Activated T-cell treated with anti-CD3 and anti-CD28 coated beads, Interleukin-2, amount 50 U/mL, for 24 hours (primary cell): ENCODE results near the gene NME2.

ENCODE experiments used
- DNase-seq: peaks from one replicate; pipeline ENCODE4 v3.0.0-alpha.2; 2020
- H3K27ac Mint-ChIP-seq: 2 replicates; pipeline ENCODE4 v1.8.0; 2020; ENCODE audit warnings: mild to moderate bottlenecking, mixed read lengths
- H3K27me3 Mint-ChIP-seq: 2 replicates; pipeline ENCODE4 v1.8.0; 2020; ENCODE audit warnings: mixed read lengths
- H3K36me3 Mint-ChIP-seq: 2 replicates; pipeline ENCODE4 v1.8.0; 2020; ENCODE audit warnings: low read depth, mixed read lengths
- H3K4me1 Mint-ChIP-seq: 2 replicates; pipeline ENCODE4 v1.8.0; 2020; ENCODE audit warnings: low read depth, mixed read lengths
- H3K4me3 Mint-ChIP-seq: 2 replicates; pipeline ENCODE4 v1.8.0; 2020; ENCODE audit warnings: mild to moderate bottlenecking, moderate library complexity, mixed read lengths
- H3K9me3 Mint-ChIP-seq: 2 replicates; pipeline ENCODE4 v1.8.0; 2020; ENCODE audit warnings: mixed read lengths

The NME2 gene

DNA sequence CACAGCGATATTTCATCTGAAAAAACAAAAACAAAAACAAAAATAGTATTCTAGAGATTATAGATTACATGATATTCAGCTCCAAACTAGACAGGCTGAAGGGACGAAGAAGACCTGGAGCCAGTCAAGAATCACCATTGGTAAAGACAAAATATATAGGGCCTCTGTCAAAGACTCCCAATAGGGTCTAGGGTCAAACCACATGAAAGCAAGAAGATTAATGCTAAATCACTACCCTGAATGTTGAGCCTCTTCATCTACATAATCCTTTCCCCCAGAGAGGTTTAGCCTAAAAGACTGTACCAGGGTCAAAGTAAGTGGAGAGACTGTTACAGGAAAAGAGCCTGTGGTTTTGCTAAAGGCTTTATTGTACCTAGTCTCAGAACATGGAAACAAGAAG, 23.6 kb upstream of the NME2 start:
- no peak overlapping the region for H3K27ac Mint-ChIP-seq
- H3K36me3 Mint-ChIP-seq: no peaks in the 10 kb centered on the region
- H3K9me3 Mint-ChIP-seq: no peaks in the 10 kb centered on the region
- H3K27me3 Mint-ChIP-seq: no peaks in the 10 kb centered on the region
- no peak for DNase-seq
- no peak overlapping the region for H3K4me3 Mint-ChIP-seq
- peaks cover 15% of the 10 kb centered on the region for H3K4me1 Mint-ChIP-seq

DNA sequence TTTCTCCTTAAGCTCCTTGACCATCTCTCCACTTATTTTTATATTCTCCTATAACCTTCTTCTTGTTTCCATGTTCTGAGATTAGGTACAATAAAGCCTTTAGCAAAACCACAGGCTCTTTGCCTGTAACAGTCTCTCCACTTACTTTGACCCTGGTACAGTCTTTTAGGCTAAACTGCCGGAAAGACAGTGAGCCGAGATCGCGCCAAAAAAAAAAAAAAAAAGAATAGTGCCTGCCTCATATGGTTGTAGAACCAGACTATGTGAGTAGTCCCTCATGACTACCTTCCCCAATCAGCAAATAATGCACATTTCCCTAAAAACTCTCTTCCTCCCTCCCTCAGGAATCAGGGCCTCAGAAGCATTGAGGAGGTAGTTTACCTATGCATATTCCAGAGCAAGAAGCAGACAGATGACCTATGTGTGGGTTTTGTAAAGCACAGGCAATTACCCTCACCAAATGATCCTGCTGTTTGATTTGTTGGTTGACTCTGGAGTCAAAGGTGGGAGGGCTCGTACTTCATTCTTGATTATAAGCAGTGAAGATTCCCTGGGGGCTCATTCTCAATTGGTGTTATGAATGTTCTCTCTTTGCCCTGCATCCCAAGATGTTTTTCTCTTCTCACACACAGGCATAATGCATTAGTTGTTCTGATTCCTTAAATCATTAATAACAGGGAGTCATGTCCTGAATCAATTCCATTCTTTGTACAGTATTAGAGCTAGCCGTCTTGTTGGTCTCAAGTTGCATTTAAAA, 21.8 kb upstream of the NME2 start:
- DNase-seq: no peak
- Mint-ChIP-seq H3K27me3 (no peaks in the 10 kb centered on the region), H3K9me3 (no peaks in the 10 kb centered on the region), H3K4me1 (peaks cover 20% of the 10 kb centered on the region), H3K4me3 (no peak overlapping the region), H3K27ac (no peak overlapping the region), H3K36me3 (no peaks in the 10 kb centered on the region)

DNA sequence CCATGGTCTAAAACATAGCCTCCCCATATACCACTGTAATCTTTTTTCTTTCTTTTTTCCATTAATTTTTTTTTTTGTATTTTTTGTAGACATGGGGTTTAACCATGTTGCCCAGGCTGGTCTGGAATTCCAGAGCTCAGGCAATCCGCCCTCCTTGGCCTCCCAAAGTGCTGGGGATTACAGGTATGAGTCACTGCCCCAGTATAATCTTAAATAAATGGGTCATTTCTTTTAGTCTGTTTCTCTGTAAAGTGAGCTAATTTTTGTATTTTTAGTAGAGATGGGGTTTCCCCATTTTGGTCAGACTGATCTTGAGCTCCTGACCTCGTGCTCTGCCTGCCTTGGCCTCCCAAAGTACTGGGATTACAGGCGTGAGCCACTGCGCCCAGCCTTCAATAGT, 18.6 kb upstream of the NME2 start:
- peaks cover 20% of the 10 kb centered on the region for H3K4me1 Mint-ChIP-seq
- no peak for DNase-seq
- no peaks in the 10 kb centered on the region for H3K27me3 Mint-ChIP-seq
- H3K27ac Mint-ChIP-seq: peak overlapping the region; percentile 80
- peak overlapping the region; percentile 15 for H3K4me3 Mint-ChIP-seq
- no peaks in the 10 kb centered on the region for H3K9me3 Mint-ChIP-seq
- H3K36me3 Mint-ChIP-seq: no peaks in the 10 kb centered on the region

DNA sequence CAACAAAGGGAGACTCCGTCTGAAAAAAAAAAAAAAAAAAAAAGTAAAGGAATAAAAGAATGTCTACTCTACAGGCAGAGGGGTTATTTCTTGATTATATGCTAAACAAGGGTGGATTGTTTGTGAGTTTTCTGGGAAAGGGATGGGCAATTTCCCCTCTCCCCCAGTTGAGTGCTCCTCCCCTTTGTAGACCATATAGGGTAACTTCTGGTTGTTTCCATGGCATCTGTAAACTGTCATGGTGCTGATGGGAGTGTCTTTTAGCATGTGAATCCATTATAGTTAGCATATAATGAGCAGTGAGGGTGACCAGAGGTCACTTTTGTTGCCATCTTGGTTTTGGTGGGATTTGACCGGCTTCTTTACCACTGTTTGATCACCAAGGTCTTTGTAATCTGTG, 17.0 kb upstream of the NME2 start:
- no peak overlapping the region for H3K4me3 Mint-ChIP-seq
- DNase-seq: no peak
- H3K27me3 Mint-ChIP-seq: no peaks in the 10 kb centered on the region
- no peak overlapping the region for H3K27ac Mint-ChIP-seq
- no peaks in the 10 kb centered on the region for H3K9me3 Mint-ChIP-seq
- peaks cover 20% of the 10 kb centered on the region for H3K4me1 Mint-ChIP-seq
- H3K36me3 Mint-ChIP-seq: no peaks in the 10 kb centered on the region

DNA sequence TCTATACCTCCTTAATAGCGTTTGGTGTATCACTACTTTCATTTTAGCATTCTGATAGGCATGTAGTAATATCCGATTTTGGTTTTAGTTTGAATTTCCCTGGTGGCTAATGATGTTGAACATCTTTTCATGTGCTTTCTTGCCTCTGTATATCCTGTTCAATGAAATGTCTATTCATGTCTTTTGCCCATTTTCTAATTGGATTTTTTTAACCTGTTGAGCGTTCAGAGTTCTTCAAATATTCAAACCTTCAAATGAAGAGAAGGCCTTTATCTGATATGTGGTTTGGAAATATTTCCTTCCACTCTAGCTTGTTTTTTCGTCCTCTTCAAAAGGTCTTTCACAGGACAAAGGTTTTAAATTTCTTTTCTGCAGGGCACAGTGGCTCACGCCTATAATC, 15.3 kb upstream of the NME2 start:
- Mint-ChIP-seq H3K27ac (no peak overlapping the region), H3K36me3 (no peaks in the 10 kb centered on the region), H3K4me3 (no peak overlapping the region), H3K9me3 (no peaks in the 10 kb centered on the region), H3K4me1 (peaks cover 29% of the 10 kb centered on the region), H3K27me3 (no peaks in the 10 kb centered on the region)
- DNase-seq: no peak

DNA sequence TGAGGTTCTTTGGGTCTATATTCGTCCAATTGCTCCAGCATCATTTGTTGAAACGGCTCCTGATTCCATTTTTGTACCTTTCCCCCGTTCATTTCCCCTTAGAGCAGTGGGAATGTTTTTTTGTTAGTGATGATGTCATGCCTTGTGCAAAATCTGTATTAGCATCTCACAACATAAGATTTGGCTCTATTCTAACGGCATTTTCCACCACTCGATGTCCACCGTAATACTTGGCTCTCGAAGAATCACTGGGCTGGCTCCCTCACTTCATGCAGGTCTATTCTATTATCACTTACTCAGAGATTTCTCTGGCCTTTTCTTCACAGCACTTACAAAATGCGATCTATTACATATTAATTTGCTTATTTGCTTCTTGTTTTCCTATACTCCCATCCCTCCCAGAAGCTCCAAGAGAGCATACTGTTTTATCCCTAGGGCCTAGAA, 13.4 kb upstream of the NME2 start:
- H3K9me3 Mint-ChIP-seq: no peaks in the 10 kb centered on the region
- H3K27ac Mint-ChIP-seq: no peak overlapping the region
- H3K4me1 Mint-ChIP-seq: peaks cover 24% of the 10 kb centered on the region
- DNase-seq: no peak
- H3K4me3 Mint-ChIP-seq: no peak overlapping the region
- H3K36me3 Mint-ChIP-seq: no peaks in the 10 kb centered on the region
- no peaks in the 10 kb centered on the region for H3K27me3 Mint-ChIP-seq

DNA sequence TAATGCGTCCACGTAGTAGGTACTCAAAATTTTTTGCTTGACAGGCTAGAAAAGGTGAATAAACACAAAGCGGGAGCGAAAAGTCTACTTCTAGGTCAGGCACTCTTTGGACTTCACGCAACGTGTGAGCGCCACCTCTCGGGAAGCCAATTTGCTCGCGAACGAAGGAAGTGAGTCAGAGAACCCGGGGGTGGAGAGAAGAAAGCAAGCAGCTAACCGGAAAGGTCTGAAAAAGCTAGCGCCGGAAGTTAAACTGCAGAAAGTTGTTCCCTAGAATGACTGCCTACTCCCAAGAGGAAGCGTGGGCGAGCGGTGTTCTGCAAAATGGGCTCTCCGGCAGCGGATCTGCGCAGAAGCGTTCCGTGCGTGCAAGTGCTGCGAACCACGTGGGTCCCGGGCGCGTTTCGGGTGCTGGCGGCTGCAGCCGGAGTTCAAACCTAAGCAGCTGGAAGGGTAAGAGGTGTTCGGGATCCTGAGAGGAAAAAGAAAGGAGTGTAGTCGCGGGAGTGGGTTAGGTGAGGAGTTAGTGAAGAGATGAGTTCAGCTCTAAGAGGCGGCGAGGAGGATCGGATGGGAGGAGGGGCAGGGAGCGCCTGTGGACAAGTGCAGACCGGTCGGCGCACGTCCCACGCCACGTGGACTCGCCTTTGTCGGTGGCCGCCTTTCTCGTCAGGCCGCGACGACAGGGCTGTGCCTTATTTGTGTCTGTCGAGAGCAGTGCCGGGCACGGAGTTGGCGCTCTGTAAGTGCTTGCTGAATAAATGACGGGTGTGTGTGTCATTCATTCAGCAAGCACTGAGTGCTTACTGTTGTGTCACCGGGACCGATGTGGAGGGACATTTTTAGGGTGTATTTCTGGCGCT, 12.8 kb upstream of the NME2 start, which contains the start of gene NME1:
Gene NME1, plus strand, starts transcription at position 350 of the 863 bp plus-strand sequence. CDS start 2,096 bp downstream, outside the sequence.
- DNase-seq: peak; percentile 100
- no peak within 1 kb of the TSS for H3K4me3 Mint-ChIP-seq
- H3K27ac Mint-ChIP-seq: no peak within 1 kb of the TSS
- H3K36me3 Mint-ChIP-seq: no peaks in the 10 kb centered on the region
- no peaks in the 10 kb centered on the region for H3K9me3 Mint-ChIP-seq
- no peaks in the 10 kb centered on the region for H3K27me3 Mint-ChIP-seq
- peaks cover 26% of the 10 kb centered on the region for H3K4me1 Mint-ChIP-seq

DNA sequence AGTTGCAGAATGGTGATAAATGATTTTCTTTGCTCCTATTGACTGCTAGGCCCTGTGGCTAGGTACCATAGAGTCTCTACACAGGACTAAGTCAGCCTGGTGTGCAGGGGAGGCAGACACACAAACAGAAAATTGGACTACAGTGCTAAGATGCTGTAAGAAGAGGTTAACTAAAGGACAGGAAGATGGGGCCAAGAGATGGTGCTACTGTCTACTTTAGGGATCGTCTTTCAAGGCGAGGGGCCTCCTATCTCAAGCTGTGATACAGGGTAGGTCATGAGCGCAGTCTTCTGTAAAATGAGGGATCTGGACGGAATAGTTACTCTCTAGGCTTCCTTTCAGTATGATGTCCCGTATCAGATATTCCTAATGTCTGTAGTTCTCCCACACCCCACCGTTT, 12.0 kb upstream of the NME2 start:
- no peak for DNase-seq
- H3K27me3 Mint-ChIP-seq: no peaks in the 10 kb centered on the region
- no peak overlapping the region for H3K4me3 Mint-ChIP-seq
- no peak overlapping the region for H3K27ac Mint-ChIP-seq
- H3K4me1 Mint-ChIP-seq: peaks cover 31% of the 10 kb centered on the region
- no peaks in the 10 kb centered on the region for H3K36me3 Mint-ChIP-seq
- H3K9me3 Mint-ChIP-seq: no peaks in the 10 kb centered on the region

DNA sequence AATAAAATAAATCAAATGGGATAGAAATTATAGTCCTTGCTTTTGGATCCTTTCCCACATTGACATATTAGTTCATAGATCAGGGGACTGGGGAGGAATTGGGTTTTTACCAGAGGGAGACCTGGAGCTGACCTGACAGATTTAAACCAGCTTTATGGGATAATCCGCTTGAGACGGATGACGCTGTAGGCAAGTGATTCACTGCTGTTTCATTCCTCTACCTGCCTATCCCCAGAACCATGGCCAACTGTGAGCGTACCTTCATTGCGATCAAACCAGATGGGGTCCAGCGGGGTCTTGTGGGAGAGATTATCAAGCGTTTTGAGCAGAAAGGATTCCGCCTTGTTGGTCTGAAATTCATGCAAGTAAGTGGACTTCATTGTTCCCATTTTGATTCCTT, 10.8 kb upstream of the NME2 start:
- H3K36me3 Mint-ChIP-seq: peaks cover 9% of the 10 kb centered on the region
- H3K27ac Mint-ChIP-seq: no peak overlapping the region
- H3K4me1 Mint-ChIP-seq: peaks cover 36% of the 10 kb centered on the region
- H3K9me3 Mint-ChIP-seq: no peaks in the 10 kb centered on the region
- H3K27me3 Mint-ChIP-seq: no peaks in the 10 kb centered on the region
- no peak for DNase-seq
- no peak overlapping the region for H3K4me3 Mint-ChIP-seq

DNA sequence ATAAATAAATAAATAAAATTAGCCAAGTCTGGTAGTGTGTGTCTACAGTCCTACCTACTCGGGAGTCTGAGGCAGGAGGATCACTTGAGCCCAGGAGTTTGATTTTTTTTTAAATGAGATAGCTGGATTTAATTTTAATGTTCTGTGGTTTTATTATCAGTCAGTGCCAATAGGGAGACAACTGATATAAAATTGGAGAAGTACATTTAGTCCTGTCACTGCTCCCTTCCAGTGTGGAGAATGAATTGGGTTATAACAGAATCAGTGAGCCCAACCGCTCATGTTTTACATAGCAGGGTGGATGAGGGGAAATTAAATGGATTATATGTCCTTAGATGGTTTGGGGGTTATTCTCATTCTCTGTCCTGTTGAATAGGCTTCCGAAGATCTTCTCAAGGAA, 6.6 kb upstream of the NME2 start:
- H3K36me3 Mint-ChIP-seq: peaks cover 47% of the 10 kb centered on the region
- no peaks in the 10 kb centered on the region for H3K9me3 Mint-ChIP-seq
- H3K4me1 Mint-ChIP-seq: peaks cover 38% of the 10 kb centered on the region
- H3K27me3 Mint-ChIP-seq: no peaks in the 10 kb centered on the region
- H3K27ac Mint-ChIP-seq: no peak overlapping the region
- DNase-seq: no peak
- no peak overlapping the region for H3K4me3 Mint-ChIP-seq

DNA sequence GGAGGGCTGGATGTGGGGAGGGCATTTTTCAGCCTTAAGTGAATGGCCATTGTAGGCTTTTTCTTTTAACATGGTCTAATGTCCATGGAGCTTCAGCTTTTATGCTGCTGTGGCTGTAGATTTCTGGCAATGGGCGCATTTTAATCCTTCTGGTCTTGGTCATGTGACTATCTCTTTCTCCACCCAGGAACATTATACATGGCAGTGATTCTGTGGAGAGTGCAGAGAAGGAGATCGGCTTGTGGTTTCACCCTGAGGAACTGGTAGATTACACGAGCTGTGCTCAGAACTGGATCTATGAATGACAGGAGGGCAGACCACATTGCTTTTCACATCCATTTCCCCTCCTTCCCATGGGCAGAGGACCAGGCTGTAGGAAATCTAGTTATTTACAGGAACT, 4.7 kb upstream of the NME2 start:
- Mint-ChIP-seq H3K4me3 (no peak overlapping the region), H3K4me1 (peaks cover 40% of the 10 kb centered on the region), H3K36me3 (peaks cover 62% of the 10 kb centered on the region), H3K27me3 (no peaks in the 10 kb centered on the region), H3K27ac (peak overlapping the region; percentile 37), H3K9me3 (no peaks in the 10 kb centered on the region)
- no peak for DNase-seq

DNA sequence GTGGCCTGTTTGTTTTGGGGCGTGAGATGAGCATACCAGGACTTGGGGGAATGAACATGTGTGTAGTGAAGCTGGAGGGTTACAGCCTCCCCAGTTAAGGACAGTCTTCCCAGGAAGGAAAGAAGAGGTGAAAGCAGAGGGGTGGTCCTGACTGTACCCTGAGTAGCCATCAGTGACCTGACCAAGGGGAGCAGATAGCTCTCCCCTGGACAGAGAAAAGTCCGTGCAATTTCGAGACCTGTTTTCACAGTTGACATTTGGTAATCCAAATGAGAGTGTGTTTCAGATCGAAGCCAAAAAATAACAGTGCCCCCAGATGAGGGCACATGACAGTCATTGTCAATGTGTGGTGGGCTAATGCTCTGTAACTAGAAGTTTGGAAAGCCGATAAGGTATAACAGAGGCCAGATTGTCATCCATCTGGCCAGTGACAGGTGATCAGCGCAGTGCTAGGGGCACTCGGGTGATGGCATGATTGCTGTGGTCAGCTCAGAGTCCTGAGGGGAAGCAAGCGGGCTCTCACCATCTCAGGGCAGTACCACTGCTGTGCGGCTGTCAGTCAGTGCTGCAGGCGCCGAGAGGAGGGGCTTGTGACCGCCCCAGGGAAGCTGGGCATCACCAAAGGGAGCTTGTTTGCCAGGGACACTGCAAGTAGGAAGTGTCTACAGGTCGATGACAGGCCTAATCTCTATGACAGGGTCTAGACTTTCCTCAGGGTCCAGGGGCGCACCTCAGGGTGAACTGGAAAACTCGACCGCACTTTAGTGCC, 1.1 kb upstream of the NME2 start:
- Mint-ChIP-seq H3K27me3 (no peaks in the 10 kb centered on the region), H3K9me3 (no peaks in the 10 kb centered on the region), H3K4me1 (peaks cover 41% of the 10 kb centered on the region), H3K27ac (peak overlapping the region; percentile 96), H3K4me3 (peak overlapping the region; percentile 90), H3K36me3 (peaks cover 89% of the 10 kb centered on the region)
- no peak for DNase-seq

DNA sequence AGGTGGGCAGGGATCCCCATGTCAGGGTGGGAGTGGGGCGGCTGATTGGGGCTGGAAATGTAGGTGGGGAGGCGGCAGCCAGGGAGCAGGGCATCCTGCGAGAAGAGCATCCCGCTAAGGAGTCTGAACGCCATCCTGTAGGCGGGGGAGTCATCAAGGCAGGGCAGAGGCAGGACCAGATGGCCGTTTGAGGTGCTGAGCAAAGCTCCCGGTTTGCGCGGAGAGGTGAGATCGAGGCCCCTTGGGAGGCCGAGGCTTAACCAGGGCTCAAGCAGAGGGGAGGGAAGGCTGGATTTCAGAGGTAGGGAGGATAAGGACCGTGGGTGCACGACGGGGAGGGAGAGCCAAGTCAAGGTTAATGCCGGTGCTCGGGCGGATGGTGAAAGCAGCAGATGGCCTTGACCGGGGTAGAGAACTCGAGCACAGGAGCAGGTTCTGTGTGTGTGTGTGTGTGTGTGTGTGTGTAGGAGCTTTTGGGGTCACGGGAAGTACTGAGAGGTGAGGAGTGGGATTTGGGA, 472 bp upstream of the NME2 start:
- Mint-ChIP-seq H3K36me3 (peaks cover 89% of the 10 kb centered on the region), H3K27me3 (no peaks in the 10 kb centered on the region), H3K4me1 (peaks cover 39% of the 10 kb centered on the region), H3K4me3 (peak overlapping the region; percentile 90), H3K9me3 (no peaks in the 10 kb centered on the region), H3K27ac (peak overlapping the region; percentile 96)
- DNase-seq: no peak
